WTC11 (cell line): ENCODE data around the gene CST1. TPM values are rescaled to one million over a fixed set of nuclear protein-coding genes. Genes with fewer than 3 reads are reported as not detected.

ENCODE experiments used
- ATAC-seq: fragments of 200-7000 bp; cut with Tn5 transposase; 2 replicates; pipeline ENCODE4 v1.10.0; 2021; ENCODE audit warnings: mild to moderate bottlenecking, moderate library complexity
- CTCF ChIA-PET: fragments of 300-600 bp; sonication (Branson Sonifier 250); formaldehyde crosslinking; loops from one replicate; lab custom pipeline; 2021; ENCODE audit warnings: antibody characterized with exemption; lab: Charles Lee
- POLR2A ChIA-PET: fragments of 350-600 bp; sonication (Branson Sonifier 250); formaldehyde crosslinking; loops from one replicate; lab custom pipeline; 2021; ENCODE audit warnings: antibody characterized with exemption; lab: Charles Lee
- DNase-seq: peaks from one replicate; pipeline ENCODE4 v3.0.0; 2021; ENCODE audit warnings: low spot score
- H3K27ac Mint-ChIP-seq: 2 replicates; pipeline ENCODE4 v1.8.0; 2021; ENCODE audit warnings: mixed read lengths
- H3K27me3 Mint-ChIP-seq: 2 replicates; pipeline ENCODE4 v1.8.0; 2021; ENCODE audit warnings: low read depth, mild to moderate bottlenecking, moderate library complexity, mixed read lengths
- H3K36me3 Mint-ChIP-seq: 2 replicates; pipeline ENCODE4 v1.8.0; 2021; ENCODE audit warnings: mixed read lengths
- H3K4me1 Mint-ChIP-seq: 2 replicates; pipeline ENCODE4 v1.8.0; 2022; ENCODE audit warnings: mixed read lengths
- H3K4me3 Mint-ChIP-seq: 2 replicates; pipeline ENCODE4 v1.8.0; 2021; ENCODE audit warnings: mild to moderate bottlenecking, moderate library complexity, mixed read lengths
- H3K9me3 Mint-ChIP-seq: 2 replicates; pipeline ENCODE4 v1.8.0; 2021; ENCODE audit warnings: mixed read lengths
- CBFB ChIP-seq: sonication (generic); formaldehyde crosslinking; IDR thresholded peaks from 2 replicates; pipeline ENCODE4 v1.8.1; 2022; ENCODE audit warnings: mild to moderate bottlenecking, low read depth, missing genetic modification reagents
- CREM ChIP-seq: sonication (generic); formaldehyde crosslinking; IDR thresholded peaks from 2 replicates; pipeline ENCODE4 v1.8.1; 2022; ENCODE audit warnings: mild to moderate bottlenecking, missing genetic modification reagents, moderate library complexity
- GRHL2 ChIP-seq: fragments of 250-450 bp; sonication (Bioruptor Pico); IDR thresholded peaks from 2 replicates; pipeline ENCODE4 v1.8.0; 2022; ENCODE audit warnings: mild to moderate bottlenecking, moderate library complexity; ENCODE audit not compliant: insufficient replicate concordance, severe bottlenecking
- IRF2 ChIP-seq: sonication (generic); formaldehyde crosslinking; IDR thresholded peaks from 2 replicates; pipeline ENCODE4 v1.8.0; 2022; ENCODE audit warnings: low read depth, missing genetic modification reagents, borderline replicate concordance
- NFYB ChIP-seq: sonication (generic); formaldehyde crosslinking; conservative IDR thresholded peaks from 2 replicates; pipeline ENCODE4 v1.8.0; 2022; ENCODE audit warnings: low read depth, missing genetic modification reagents
- PRRX2 ChIP-seq: fragments of 250-450 bp; sonication (Bioruptor Pico); IDR thresholded peaks from 2 replicates; pipeline ENCODE4 v1.8.0; 2021; ENCODE audit warnings: mild to moderate bottlenecking
- SMAD4 ChIP-seq: sonication (generic); formaldehyde crosslinking; IDR thresholded peaks from 2 replicates; pipeline ENCODE4 v1.8.0; 2022; ENCODE audit warnings: mild to moderate bottlenecking, missing genetic modification reagents
- TP53 ChIP-seq: sonication (generic); formaldehyde crosslinking; IDR thresholded peaks from 2 replicates; pipeline ENCODE4 v1.8.1; 2023; ENCODE audit warnings: mild to moderate bottlenecking, missing genetic modification reagents
- ZBTB21 ChIP-seq: sonication (generic); formaldehyde crosslinking; IDR thresholded peaks from 2 replicates; pipeline ENCODE4 v1.8.1; 2023; ENCODE audit warnings: mild to moderate bottlenecking, missing genetic modification reagents, borderline replicate concordance
- ZNF671 ChIP-seq: fragments of 250-450 bp; sonication (Bioruptor Pico); IDR thresholded peaks from 2 replicates; pipeline ENCODE4 v1.8.0; 2021; ENCODE audit warnings: mild to moderate bottlenecking
- total RNA-seq: library from RNA; stranded (reverse); gene quantifications from 3 replicates; pipeline ENCODE4 v1.2.3, GENCODE V29; 2021
- TF ChIP-seq, protein P1 (sequence below): fragments of 250-450 bp; sonication (Bioruptor Pico); IDR thresholded peaks from 2 replicates; pipeline ENCODE4 v1.9.0; 2021; ENCODE audit warnings: mild to moderate bottlenecking
- TF ChIP-seq, protein P2 (sequence below): sonication (generic); formaldehyde crosslinking; IDR thresholded peaks from 2 replicates; pipeline ENCODE4 v1.8.1; 2022; ENCODE audit warnings: missing genetic modification reagents, borderline replicate concordance
- TF ChIP-seq, protein P3 (sequence below): sonication (generic); formaldehyde crosslinking; IDR thresholded peaks from 2 replicates; pipeline ENCODE4 v1.8.0; 2023; ENCODE audit warnings: mild to moderate bottlenecking, missing genetic modification reagents
- TF ChIP-seq, protein P4 (sequence below): sonication (generic); formaldehyde crosslinking; IDR thresholded peaks from 2 replicates; pipeline ENCODE4 v1.8.1; 2023; ENCODE audit warnings: mild to moderate bottlenecking, moderate library complexity, missing genetic modification reagents
- TF ChIP-seq, protein P5 (sequence below): sonication (generic); formaldehyde crosslinking; IDR thresholded peaks from 2 replicates; pipeline ENCODE4 v1.8.1; 2022; ENCODE audit warnings: low read depth, missing genetic modification reagents, borderline replicate concordance
- TF ChIP-seq, protein P6 (sequence below): fragments of 200-600 bp; IDR thresholded peaks from 2 replicates; pipeline ENCODE4 v1.8.0; 2022; ENCODE audit warnings: antibody characterized with exemption

Gene CST1
- total RNA-seq, 1 experiment from 2014 or later: 4.5 TPM

DNA sequence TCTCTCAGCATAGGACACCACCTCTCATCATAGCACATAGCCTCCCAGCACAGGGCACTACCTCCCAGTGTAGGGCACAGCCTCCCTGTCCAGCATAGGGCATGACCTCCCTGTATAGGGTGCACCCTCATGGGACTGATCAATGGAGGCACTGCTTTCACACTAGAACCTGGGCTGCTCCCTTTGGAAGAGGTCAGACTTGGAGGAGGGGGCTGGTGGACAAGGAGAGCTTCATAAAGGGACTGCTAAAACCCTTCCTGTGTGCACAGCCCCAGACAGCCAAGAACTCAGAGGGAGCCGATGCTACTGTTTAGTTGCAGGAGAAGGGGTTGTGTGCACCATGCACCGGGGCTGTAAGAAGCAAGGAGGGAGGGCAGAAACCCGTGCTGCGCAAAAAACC is 40.0 kb downstream of the CST1 start:
- H3K4me1 Mint-ChIP-seq: 0 out of 2 replicates have a peak, but pooled peaks cover 3% of the 10 kb centered on the region
- ChIA-PET CTCF (no interaction called here), POLR2A (no interaction called here)
- no peak for DNase-seq
- H3K36me3 Mint-ChIP-seq: no peaks in the 10 kb centered on the region
- no peak overlapping the region for H3K27ac Mint-ChIP-seq
- no peaks in the 10 kb centered on the region for H3K9me3 Mint-ChIP-seq
- H3K27me3 Mint-ChIP-seq: peaks cover 10% of the 10 kb centered on the region; the same call in 1 of the 2 replicates
- no peak for TF ChIP-seq NFYB
- TF ChIP-seq PRRX2 (CRISPR knock-in tag): no peak
- TF ChIP-seq GRHL2 (CRISPR knock-in tag): no peak
- no peak for TF ChIP-seq CREM (CRISPR knock-in tag)
- TF ChIP-seq, all 79 proteins: peak for 0
- ATAC-seq: no peak
- H3K4me3 Mint-ChIP-seq: no peak overlapping the region

DNA sequence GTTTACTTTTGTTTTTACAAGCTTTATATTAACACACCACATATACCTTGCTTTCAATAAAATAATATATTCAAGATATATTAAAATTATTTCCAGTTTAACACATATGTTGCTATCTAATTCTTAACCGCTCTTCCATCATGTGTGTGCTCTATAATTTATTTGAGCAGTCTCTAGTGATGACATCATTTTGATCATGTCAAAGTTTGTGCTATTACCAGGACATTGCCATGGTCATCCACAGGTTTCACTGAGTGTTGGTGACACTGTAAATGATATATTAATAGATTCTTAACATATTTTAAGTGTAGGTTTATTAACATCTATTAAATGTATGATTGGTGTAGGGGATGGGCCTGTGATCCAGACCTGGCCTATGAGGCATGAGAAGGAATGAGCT is 44.8 kb downstream of the CST1 start:
- CTCF ChIA-PET: interaction anchor here (1.3 kb wide), 1 partner anchor 37 kb away, joined by 5 read pairs; no protein-coding TSS in a partner anchor
- H3K27ac Mint-ChIP-seq: no peak overlapping the region

DNA sequence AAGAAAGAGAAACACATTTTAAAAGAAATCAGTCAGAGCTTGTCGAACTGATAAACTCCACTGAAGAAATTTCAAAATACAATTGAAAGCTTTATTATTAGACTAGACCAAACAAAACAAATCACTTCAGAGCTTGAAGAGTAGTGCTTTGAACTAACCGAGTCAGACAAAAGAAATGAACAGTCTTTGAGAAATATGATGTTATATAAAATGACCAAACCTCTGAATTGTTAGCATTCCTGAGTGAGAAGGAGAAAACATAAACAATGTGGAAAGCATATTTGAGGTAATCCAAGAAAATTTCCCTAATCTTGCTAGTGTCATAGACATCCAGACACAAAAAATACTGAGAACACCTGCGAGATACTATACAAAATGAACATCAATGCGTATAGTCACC is 48.7 kb downstream of the CST1 start:
- Mint-ChIP-seq H3K4me1 (peaks cover 7% of the 10 kb centered on the region), H3K4me3 (no peak overlapping the region), H3K27me3 (peaks cover 4% of the 10 kb centered on the region), H3K27ac (no peak overlapping the region), H3K9me3 (no peaks in the 10 kb centered on the region), H3K36me3 (no peaks in the 10 kb centered on the region)
- DNase-seq: no peak
- TF ChIP-seq, protein P1, sequence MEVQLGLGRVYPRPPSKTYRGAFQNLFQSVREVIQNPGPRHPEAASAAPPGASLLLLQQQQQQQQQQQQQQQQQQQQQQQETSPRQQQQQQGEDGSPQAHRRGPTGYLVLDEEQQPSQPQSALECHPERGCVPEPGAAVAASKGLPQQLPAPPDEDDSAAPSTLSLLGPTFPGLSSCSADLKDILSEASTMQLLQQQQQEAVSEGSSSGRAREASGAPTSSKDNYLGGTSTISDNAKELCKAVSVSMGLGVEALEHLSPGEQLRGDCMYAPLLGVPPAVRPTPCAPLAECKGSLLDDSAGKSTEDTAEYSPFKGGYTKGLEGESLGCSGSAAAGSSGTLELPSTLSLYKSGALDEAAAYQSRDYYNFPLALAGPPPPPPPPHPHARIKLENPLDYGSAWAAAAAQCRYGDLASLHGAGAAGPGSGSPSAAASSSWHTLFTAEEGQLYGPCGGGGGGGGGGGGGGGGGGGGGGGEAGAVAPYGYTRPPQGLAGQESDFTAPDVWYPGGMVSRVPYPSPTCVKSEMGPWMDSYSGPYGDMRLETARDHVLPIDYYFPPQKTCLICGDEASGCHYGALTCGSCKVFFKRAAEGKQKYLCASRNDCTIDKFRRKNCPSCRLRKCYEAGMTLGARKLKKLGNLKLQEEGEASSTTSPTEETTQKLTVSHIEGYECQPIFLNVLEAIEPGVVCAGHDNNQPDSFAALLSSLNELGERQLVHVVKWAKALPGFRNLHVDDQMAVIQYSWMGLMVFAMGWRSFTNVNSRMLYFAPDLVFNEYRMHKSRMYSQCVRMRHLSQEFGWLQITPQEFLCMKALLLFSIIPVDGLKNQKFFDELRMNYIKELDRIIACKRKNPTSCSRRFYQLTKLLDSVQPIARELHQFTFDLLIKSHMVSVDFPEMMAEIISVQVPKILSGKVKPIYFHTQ (CRISPR knock-in tag): no peak
- TF ChIP-seq, protein P2, sequence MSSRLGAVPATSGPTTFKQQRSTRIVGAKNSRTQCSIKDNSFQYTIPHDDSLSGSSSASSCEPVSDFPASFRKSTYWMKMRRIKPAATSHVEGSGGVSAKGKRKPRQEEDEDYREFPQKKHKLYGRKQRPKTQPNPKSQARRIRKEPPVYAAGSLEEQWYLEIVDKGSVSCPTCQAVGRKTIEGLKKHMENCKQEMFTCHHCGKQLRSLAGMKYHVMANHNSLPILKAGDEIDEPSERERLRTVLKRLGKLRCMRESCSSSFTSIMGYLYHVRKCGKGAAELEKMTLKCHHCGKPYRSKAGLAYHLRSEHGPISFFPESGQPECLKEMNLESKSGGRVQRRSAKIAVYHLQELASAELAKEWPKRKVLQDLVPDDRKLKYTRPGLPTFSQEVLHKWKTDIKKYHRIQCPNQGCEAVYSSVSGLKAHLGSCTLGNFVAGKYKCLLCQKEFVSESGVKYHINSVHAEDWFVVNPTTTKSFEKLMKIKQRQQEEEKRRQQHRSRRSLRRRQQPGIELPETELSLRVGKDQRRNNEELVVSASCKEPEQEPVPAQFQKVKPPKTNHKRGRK: no peak
- TF ChIP-seq, protein P3, sequence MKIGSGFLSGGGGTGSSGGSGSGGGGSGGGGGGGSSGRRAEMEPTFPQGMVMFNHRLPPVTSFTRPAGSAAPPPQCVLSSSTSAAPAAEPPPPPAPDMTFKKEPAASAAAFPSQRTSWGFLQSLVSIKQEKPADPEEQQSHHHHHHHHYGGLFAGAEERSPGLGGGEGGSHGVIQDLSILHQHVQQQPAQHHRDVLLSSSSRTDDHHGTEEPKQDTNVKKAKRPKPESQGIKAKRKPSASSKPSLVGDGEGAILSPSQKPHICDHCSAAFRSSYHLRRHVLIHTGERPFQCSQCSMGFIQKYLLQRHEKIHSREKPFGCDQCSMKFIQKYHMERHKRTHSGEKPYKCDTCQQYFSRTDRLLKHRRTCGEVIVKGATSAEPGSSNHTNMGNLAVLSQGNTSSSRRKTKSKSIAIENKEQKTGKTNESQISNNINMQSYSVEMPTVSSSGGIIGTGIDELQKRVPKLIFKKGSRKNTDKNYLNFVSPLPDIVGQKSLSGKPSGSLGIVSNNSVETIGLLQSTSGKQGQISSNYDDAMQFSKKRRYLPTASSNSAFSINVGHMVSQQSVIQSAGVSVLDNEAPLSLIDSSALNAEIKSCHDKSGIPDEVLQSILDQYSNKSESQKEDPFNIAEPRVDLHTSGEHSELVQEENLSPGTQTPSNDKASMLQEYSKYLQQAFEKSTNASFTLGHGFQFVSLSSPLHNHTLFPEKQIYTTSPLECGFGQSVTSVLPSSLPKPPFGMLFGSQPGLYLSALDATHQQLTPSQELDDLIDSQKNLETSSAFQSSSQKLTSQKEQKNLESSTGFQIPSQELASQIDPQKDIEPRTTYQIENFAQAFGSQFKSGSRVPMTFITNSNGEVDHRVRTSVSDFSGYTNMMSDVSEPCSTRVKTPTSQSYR (CRISPR knock-in tag): no peak
- TF ChIP-seq, protein P4, sequence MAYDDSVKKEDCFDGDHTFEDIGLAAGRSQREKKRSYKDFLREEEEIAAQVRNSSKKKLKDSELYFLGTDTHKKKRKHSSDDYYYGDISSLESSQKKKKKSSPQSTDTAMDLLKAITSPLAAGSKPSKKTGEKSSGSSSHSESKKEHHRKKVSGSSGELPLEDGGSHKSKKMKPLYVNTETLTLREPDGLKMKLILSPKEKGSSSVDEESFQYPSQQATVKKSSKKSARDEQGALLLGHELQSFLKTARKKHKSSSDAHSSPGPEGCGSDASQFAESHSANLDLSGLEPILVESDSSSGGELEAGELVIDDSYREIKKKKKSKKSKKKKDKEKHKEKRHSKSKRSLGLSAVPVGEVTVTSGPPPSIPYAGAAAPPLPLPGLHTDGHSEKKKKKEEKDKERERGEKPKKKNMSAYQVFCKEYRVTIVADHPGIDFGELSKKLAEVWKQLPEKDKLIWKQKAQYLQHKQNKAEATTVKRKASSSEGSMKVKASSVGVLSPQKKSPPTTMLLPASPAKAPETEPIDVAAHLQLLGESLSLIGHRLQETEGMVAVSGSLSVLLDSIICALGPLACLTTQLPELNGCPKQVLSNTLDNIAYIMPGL (CRISPR knock-in tag): no peak
- TF ChIP-seq SMAD4 (CRISPR knock-in tag): no peak
- TF ChIP-seq, protein P5, sequence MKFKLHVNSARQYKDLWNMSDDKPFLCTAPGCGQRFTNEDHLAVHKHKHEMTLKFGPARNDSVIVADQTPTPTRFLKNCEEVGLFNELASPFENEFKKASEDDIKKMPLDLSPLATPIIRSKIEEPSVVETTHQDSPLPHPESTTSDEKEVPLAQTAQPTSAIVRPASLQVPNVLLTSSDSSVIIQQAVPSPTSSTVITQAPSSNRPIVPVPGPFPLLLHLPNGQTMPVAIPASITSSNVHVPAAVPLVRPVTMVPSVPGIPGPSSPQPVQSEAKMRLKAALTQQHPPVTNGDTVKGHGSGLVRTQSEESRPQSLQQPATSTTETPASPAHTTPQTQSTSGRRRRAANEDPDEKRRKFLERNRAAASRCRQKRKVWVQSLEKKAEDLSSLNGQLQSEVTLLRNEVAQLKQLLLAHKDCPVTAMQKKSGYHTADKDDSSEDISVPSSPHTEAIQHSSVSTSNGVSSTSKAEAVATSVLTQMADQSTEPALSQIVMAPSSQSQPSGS (CRISPR knock-in tag): no peak
- no peak for ATAC-seq
- POLR2A ChIA-PET: no interaction called here
- CTCF ChIA-PET: no interaction called here

More for the DNA sequence above, 44.8 kb downstream of the CST1 start:
- Mint-ChIP-seq H3K36me3 (no peaks in the 10 kb centered on the region), H3K27me3 (peaks cover 14% of the 10 kb centered on the region), H3K9me3 (no peaks in the 10 kb centered on the region), H3K4me3 (no peak overlapping the region), H3K4me1 (0 out of 2 replicates have a peak, but pooled peaks cover 3% of the 10 kb centered on the region)
- POLR2A ChIA-PET: no interaction called here
- DNase-seq: no peak
- TF ChIP-seq TP53 (CRISPR knock-in tag): no peak
- TF ChIP-seq IRF2: no peak
- no peak for TF ChIP-seq ZNF671
- TF ChIP-seq, protein P6, sequence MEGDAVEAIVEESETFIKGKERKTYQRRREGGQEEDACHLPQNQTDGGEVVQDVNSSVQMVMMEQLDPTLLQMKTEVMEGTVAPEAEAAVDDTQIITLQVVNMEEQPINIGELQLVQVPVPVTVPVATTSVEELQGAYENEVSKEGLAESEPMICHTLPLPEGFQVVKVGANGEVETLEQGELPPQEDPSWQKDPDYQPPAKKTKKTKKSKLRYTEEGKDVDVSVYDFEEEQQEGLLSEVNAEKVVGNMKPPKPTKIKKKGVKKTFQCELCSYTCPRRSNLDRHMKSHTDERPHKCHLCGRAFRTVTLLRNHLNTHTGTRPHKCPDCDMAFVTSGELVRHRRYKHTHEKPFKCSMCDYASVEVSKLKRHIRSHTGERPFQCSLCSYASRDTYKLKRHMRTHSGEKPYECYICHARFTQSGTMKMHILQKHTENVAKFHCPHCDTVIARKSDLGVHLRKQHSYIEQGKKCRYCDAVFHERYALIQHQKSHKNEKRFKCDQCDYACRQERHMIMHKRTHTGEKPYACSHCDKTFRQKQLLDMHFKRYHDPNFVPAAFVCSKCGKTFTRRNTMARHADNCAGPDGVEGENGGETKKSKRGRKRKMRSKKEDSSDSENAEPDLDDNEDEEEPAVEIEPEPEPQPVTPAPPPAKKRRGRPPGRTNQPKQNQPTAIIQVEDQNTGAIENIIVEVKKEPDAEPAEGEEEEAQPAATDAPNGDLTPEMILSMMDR: no peak
- TF ChIP-seq CBFB: no peak
- no peak for TF ChIP-seq ZBTB21 (CRISPR knock-in tag)
- ATAC-seq: no peak
